Measurements from ENCODE around the gene CROCC2.

Gene CROCC2
- 0 reads per million in 4 donors for total RNA-seq

- DNase-seq = no peak
Measured at GRCh38 chr2:240906141-240906910, at the start of gene CROCC2. Gene CROCC2, plus strand, starts transcription at chr2:240906336. Its CDS starts 178 bp downstream, at chr2:240906514.

DNA sequence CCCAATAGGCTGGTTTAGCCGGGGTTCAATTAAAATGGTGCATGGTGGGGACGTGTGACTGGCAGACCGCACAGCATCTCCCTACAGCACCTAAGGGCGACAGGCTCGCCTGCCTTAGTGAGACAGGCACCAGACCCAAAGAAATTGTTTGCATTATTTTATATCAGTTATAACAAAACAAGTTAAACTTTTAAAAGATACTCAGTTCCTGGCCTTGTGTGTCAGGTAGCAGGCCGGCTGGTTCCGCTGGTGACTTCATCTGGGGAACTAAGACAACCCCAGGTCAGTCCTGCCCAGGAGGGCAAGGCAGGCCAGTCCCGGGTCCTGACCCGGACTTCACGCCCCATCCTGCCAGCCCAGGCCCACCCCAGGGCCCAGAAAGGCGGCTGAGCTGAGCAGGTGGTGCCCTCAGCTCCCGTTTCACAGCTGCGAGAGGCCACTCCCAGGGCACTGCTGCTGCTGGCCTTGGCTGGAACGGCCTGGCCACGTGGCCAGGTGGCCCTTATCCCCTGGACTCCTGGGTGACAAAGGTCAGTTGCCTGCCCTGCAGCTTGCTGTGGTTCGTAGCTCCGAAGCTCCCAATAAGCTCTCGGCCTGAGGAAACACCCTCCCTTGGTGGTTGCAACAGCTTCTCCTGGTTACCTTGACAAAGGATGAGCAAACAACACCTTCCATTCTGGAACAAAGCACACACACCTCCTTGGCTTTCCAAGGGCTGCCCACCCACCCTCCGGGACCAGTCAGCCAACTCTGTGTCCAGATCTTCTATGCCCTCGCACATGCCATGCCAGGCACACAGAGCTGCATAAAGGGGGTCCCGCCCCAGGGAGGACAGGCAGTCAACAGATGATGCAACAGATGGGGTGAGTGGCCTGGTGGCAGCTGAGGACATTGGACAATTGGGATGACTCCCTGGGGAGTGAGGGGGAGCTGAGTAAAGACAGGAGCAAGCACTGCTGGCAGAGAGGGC, 48.8 kb upstream of the CROCC2 start:
- no peak for DNase-seq

- no peak for DNase-seq
Measured at GRCh38 chr2:240858321-240858720, 47.8 kb upstream of the CROCC2 start.

GRCh38 chr2:240858871-240859270, 47.3 kb upstream of the CROCC2 start:
- DNase-seq = no peak

- no peak for DNase-seq
Measured at GRCh38 chr2:240861547-240861946, 44.6 kb upstream of the CROCC2 start.

- DNase-seq = no peak
Measured at GRCh38 chr2:240864475-240864874, 41.7 kb upstream of the CROCC2 start.

DNA sequence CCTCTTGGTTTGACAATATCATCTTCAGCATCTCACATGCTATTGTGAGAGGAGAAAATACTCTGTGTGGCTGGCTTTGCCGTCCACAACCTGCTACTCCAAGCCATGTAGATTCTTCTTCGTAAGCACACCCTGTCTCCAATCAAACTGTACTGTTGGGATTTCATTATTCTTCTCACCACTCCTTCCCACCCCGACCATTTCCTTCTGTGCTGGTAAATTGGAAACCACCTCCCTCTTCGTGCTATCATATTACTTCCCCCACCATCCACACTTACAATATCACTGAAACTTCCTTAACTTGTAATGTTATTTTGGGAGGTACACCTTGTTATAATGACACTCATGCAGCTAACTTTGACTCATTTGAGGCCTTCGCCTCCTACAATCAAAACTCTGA, 40.7 kb upstream of the CROCC2 start:
- no peak for DNase-seq

DNA sequence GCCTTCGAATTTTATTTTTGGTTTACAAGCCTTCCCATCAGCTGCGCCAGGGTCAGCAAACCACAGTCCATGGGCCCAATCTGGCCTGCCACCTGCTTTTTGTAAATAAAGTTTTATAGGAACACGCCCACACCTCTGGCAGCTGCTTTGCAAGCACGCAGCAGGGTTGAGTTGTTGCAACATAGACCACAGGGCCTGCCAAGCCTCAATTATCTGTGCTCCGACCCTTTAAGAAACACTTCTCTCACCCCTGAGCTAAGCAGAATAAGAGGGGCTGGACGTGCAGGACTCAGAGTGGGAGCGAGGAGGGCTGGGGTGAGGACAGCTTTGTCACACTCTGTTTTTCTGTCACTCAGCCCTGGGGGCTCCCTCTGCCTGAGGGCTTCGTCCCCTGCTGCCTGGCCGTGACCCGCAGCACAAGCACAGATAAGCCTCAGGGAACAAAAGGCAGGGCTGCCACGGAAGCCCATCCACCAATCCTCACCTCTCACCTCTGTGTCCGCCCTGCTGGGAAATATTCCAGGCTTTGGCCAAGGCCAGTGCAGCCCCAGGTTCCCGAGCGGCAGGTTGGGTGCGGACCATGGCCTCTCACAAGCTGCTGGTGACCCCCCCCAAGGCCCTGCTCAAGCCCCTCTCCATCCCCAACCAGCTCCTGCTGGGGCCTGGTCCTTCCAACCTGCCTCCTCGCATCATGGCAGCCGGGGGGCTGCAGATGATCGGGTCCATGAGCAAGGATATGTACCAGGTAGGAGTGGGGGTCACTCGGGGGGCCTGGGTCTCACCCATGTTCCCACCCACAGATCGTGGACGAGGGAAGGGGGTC, 37.6 kb upstream of the CROCC2 start, which contains the start of gene AGXT:
AGXT (plus strand) TSS at position 539 of the 823 bp plus-strand sequence; CDS start at position 581, 42 bp downstream.
- DNase-seq = no peak

DNA sequence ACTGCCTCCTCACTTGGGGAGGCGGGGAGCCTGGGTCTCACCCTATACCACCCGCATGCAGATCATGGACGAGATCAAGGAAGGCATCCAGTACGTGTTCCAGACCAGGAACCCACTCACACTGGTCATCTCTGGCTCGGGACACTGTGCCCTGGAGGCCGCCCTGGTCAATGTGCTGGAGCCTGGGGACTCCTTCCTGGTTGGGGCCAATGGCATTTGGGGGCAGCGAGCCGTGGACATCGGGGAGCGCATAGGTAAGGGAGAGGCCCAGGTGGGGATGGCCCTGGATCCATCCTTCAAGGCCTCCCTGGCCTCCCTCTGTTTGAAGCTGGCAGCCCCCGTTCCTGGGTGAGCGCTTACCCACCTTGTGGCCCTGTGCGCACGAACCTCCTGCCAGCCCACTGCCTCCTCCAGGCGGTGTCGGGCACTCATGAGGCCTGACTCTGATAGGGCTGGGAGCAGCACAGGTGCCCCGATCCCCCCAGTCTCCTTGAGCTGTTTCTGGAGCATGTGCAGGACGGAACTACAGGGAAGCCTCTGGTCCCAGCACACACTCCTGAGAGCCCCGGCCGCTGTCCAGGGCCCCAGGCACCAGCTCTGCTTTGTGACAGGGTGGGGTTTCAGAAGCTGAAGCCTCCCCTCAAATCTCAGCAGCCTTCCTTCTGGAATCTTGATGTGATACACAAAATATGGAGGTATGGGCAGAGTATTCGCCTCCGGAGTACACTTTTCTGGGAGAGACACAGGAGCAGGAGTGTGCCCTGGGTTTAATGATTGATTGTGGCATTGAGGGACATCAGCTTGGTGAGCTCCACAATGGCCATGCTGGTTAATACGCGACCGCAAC, 36.8 kb upstream of the CROCC2 start:
- no peak for DNase-seq

DNA sequence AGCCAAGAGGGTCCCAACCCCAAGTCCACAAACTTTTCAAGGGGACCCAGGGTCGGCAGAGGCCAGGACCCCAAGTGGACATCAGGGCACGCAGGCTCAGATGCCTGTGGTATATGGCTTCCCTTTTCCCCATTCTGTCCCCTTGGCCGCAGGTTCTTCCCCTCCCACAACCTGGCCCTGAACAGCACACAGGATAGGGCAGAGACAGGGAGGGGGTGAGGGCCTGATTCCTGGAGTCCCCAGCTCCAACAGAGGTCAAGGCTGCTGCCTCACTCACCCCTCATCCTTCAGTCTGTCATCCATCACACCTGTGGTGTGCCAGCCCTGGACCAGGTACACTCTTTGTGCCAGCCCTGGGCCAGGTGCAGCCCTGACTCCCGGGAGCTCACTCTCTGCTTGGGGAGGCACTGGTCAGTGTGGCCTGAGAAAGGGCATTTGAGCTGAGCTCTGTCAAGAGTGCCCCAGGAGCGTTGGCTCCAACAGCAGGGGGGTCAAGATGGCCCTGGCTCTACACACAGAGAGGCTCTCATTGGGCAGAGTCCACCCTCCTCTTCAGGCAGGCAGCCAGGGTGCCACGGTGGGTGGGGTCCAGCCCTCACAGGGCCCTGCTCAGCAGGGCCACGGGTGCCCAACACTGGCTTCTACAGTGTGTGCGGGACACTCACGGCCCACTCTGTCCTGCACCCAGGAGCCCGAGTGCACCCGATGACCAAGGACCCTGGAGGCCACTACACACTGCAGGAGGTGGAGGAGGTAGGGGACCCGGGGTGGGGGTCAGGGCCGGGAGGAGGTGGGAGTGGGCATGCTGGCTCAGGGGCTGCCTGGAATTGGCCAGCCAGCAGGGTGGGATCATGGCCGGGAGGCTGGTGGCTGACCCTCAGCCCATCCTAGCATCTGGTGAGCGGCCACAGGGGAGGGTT, 35.9 kb upstream of the CROCC2 start:
- DNase-seq = no peak

- DNase-seq = no peak
Measured at GRCh38 chr2:240871071-240871958, 34.8 kb upstream of the CROCC2 start.

DNA sequence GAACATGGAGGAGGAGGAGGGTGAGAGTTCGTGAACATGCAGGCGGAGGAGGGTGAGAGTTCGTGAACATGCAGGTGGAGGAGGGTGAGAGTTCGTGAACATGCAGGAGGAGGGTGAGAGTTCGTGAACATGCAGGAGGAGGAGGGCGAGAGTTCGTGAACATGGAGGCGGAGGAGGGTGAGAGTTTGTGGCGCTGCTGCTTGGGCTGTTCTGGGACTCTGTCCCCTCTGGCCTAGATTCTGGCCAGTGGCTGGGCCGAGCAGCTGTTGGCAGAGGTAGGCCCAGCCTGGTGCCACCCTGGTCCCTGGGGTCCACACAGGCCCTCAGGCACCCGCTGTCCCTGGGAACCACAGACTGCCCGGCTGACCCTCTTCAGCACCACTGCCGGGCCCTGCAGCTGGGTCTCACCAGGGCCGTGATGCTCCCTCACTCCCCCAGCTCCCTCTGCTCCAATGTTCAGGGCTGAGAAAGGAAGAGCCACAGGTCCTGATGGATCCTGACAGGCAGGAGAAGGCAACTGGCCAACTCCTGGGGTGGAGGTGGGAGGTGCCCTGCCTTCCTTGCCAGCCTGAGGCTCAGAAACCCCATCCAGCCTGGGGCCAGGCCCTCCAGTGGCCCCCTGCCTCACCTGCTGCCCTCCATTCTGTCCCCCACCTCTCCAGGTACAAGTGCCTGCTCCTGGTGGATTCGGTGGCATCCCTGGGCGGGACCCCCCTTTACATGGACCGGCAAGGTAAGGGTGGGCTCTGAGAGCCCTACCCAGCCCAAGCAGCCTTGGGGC, 33.6 kb upstream of the CROCC2 start:
- DNase-seq = no peak

- no peak for DNase-seq
Measured at GRCh38 chr2:240873098-240873788, 32.9 kb upstream of the CROCC2 start.

DNA sequence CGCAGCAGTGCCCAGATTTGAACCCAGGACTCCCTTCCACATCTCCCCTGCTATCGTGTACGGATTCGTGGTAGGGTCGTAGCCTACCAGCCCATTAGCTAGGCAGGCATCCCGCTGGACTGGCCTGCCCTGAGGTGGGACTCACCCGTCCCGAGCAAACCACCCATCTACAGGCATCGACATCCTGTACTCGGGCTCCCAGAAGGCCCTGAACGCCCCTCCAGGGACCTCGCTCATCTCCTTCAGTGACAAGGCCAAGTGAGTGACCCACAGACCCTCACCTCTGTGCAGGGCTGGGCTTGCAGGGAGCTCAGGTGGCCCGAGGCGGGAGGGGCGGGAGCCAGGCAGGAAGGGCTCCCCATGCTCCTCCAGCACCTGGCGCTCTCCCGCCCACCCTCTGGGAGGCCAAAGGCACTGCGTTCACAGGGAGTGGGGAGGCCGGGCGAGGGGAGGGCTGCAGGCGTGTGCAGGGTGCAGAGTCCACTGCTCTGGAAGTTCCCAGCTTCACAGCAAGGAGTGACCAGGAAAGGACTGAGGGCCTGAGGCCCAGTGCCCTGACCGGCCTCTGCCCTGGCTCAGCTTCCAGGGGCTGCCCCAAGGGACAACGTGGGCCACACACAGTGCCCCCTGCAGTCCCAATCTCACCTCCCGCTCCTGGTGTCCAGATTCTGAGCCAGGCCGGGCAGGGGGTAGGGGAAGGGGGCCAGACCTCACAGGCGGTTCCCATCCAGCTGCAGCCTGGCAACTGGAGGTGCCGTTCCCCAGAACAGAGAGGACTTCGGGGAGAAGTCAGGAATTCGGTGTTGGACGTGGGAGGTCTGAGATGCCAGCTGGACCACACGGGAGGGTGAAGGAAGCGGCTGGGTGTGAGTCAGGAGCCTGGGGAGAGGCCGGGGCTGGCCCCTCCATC, 32.1 kb upstream of the CROCC2 start:
- DNase-seq = no peak

DNA sequence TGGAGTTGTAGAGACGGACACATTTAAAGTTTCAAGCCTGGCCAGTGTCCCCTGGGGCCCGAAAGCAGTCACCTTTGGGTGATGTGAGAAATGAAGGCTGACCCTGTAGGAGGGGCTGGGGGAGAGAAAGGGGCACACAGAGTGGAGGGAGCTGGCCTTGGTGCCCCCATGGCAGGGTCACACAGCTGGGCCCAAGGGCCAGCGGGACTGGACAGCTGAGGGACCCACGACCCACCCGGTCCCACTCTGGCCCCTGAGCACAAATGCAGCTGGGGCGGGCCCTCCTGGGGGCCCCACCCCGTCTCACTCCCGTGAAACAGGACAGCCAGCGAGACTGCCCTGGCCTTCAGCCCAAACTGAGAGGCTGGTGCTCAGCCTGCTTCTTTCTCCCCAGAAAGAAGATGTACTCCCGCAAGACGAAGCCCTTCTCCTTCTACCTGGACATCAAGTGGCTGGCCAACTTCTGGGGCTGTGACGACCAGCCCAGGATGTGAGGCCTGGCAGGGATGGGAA, 31.4 kb upstream of the CROCC2 start:
- DNase-seq = no peak

- no peak for DNase-seq
Measured at GRCh38 chr2:240875228-240876034, 30.7 kb upstream of the CROCC2 start.

All from T-helper 1 cell (primary cell).